K562 (cell line): ENCODE measurements around the gene VENTX. TPM values are rescaled to one million over a fixed set of nuclear protein-coding genes. Genes with fewer than 3 reads are reported as not detected.

ENCODE experiments used
- ATAC-seq: fragments of 200-7000 bp; cut with Tn5 transposase; 3 replicates; pipeline ENCODE4 v1.9.1; 2020; ENCODE audit warnings: moderate library complexity
- BruUV-seq: library from RNA; stranded (reverse); fragments of 400-500 nt; replicated peaks from 2 replicates; lab custom pipeline; 2021; lab: Mats Ljungman, UMichigan
- CTCF ChIA-PET: fragments of 300-600 bp; formaldehyde crosslinking; extraction: SDS; loops from one replicate; lab custom pipeline; 2021; ENCODE audit warnings: low intra/inter-chr PET ratio; lab: Yijun Ruan, JAX
- POLR2A ChIA-PET: fragments of 300-600, 350-650 bp; sonication (Branson Sonifier 250); formaldehyde crosslinking; extraction: SDS; loops from one replicate; lab custom pipeline; 2021; ENCODE audit warnings: antibody characterized with exemption, inconsistent platforms; lab: Yijun Ruan, JAX
- DNase-seq, 4 experiments: peaks; one replicate each; pipeline versions ENCODE4 v3.0.0 to v3.0.0-alpha.2; 2011 to 2018; ENCODE audit warnings: low spot score in 3 of 4, mixed read lengths in 3 of 4; ENCODE audit errors: extremely low read depth in 1 of 4
- FAIRE-seq: peaks from 2 replicates; lab custom pipeline; 2011; peaks lifted over from hg19 to GRCh38; lab: Jason Lieb, UNC
- H2AFZ ChIP-seq: 2 replicates; pipeline ENCODE4 v1.6.0; 2011; ENCODE audit warnings: low read depth, low read length, control low read depth, inconsistent platforms
- H3K27ac ChIP-seq: fragments of 200-600 bp; 3 replicates; pipeline ENCODE4 v1.8.0; 2011; ENCODE audit warnings: low read depth, mild to moderate bottlenecking, control low read depth, inconsistent platforms, low read length, moderate library complexity, mixed read lengths; ENCODE audit errors: extremely low read depth
- H3K27me3 ChIP-seq, 2 experiments: fragments of 300-600 bp in 1 of 2; 2 replicates in 1 of 2; 3 replicates in 1 of 2; pipeline versions ENCODE4 v1.6.0 to v1.8.0; 2011; ENCODE audit warnings: inconsistent platforms in 2 of 2, low read length in 2 of 2, mild to moderate bottlenecking in 1 of 2, mixed read lengths in 1 of 2, moderate library complexity in 1 of 2; ENCODE audit not compliant: control insufficient read depth in 2 of 2, insufficient read depth in 2 of 2
- H3K36me3 ChIP-seq: fragments of 300-600 bp; 3 replicates; pipeline ENCODE4 v1.8.0; 2011; ENCODE audit warnings: mild to moderate bottlenecking, low read length, inconsistent platforms; ENCODE audit not compliant: control insufficient read depth, insufficient read depth
- H3K4me1 ChIP-seq, 2 experiments: fragments of 200-600 bp in 1 of 2; replicated peaks in 1 of 2; 2 replicates in 1 of 2; 3 replicates in 1 of 2; pipeline versions ENCODE4 v1.5.1 to v1.8.0; 2011; ENCODE audit warnings: inconsistent platforms in 2 of 2, low read length in 2 of 2, mild to moderate bottlenecking in 1 of 2, mixed read lengths in 1 of 2, moderate library complexity in 1 of 2; ENCODE audit not compliant: control insufficient read depth in 2 of 2, insufficient read depth in 2 of 2
- H3K4me2 ChIP-seq: 2 replicates; pipeline ENCODE4 v1.6.1; 2011; ENCODE audit warnings: low read length, control low read depth, inconsistent platforms, mixed read lengths; ENCODE audit not compliant: insufficient read depth
- H3K4me3 ChIP-seq: fragments of 200-600 bp; sonication (generic), shearing (Covaris generic); 2 replicates; pipeline ENCODE4 v1.5.1; 2016; ENCODE audit warnings: control low read depth, inconsistent platforms
- H3K79me2 ChIP-seq: fragments of 200-600 bp; 3 replicates; pipeline ENCODE4 v1.8.0; 2011; ENCODE audit warnings: low read length, inconsistent platforms; ENCODE audit not compliant: control insufficient read depth, insufficient read depth
- H3K9ac ChIP-seq, 2 experiments: 2 replicates each; pipeline versions ENCODE4 v1.6.0 to v1.6.1; 2011; ENCODE audit warnings: low read depth in 2 of 2, low read length in 2 of 2, control low read depth in 1 of 2, inconsistent platforms in 1 of 2, mild to moderate bottlenecking in 1 of 2, mixed read lengths in 1 of 2; ENCODE audit not compliant: insufficient read depth in 1 of 2
- H3K9me1 ChIP-seq: one replicate; pipeline ENCODE4 v1.6.0; 2011; ENCODE audit warnings: inconsistent platforms, mild to moderate bottlenecking, low read length, moderate library complexity; ENCODE audit not compliant: control insufficient read depth, insufficient read depth
- H3K9me3 ChIP-seq: replicated peaks from 2 replicates; pipeline ENCODE4 v1.5.1; 2011; ENCODE audit warnings: low read depth, low read length, inconsistent platforms; ENCODE audit not compliant: control insufficient read depth, insufficient read depth
- H4K20me1 ChIP-seq: replicated peaks from 2 replicates; pipeline ENCODE4 v1.6.1; 2011; ENCODE audit warnings: low read length, inconsistent platforms, mixed read lengths; ENCODE audit not compliant: control insufficient read depth, insufficient read depth
- CREB3L1 ChIP-seq: fragments of 450-650 bp; IDR thresholded peaks from 2 replicates; pipeline ENCODE4 v1.6.1; 2014; ENCODE audit warnings: low read depth, mild to moderate bottlenecking, moderate library complexity, borderline replicate concordance
- CXXC5 ChIP-seq: fragments of 250-450 bp; sonication (Bioruptor Pico); IDR thresholded peaks from 2 replicates; pipeline ENCODE4 v1.8.0; 2022; ENCODE audit warnings: inconsistent platforms, mild to moderate bottlenecking, moderate library complexity
- DPF2 ChIP-seq: fragments of 450-650 bp; IDR thresholded peaks from 2 replicates; pipeline ENCODE4 v1.6.1; 2016
- HDAC2 ChIP-seq: fragments of 450-650 bp; IDR thresholded peaks from 2 replicates; pipeline ENCODE4 v1.6.1; 2016; ENCODE audit warnings: mild to moderate bottlenecking
- HMG20B ChIP-seq: fragments of 250-450 bp; sonication (Bioruptor Pico); IDR thresholded peaks from 2 replicates; pipeline ENCODE4 v1.5.0; 2021; ENCODE audit warnings: mild to moderate bottlenecking
- MCM3 ChIP-seq: fragments of 450-650 bp; IDR thresholded peaks from 2 replicates; pipeline ENCODE4 v1.6.1; 2016
- MTA2 ChIP-seq: fragments of 450-650 bp; IDR thresholded peaks from 2 replicates; pipeline ENCODE4 v1.6.1; 2016; ENCODE audit warnings: low read depth
- NR1H2 ChIP-seq: sonication (generic); formaldehyde crosslinking; IDR thresholded peaks from 2 replicates; pipeline ENCODE4 v1.4.0; 2020; ENCODE audit warnings: mild to moderate bottlenecking, missing genetic modification reagents
- PHB2 ChIP-seq: fragments of 450-650 bp; IDR thresholded peaks from 2 replicates; pipeline ENCODE4 v1.6.1; 2017; ENCODE audit warnings: low read depth
- ZNF274 ChIP-seq: IDR thresholded peaks from 2 replicates; pipeline ENCODE4 v1.6.1; 2011; ENCODE audit warnings: low read depth, mild to moderate bottlenecking, low read length, moderate library complexity, borderline replicate concordance
- ZNF316 ChIP-seq: fragments of 450-650 bp; IDR thresholded peaks from 2 replicates; pipeline ENCODE4 v1.6.1; 2016
- ZNF507 ChIP-seq: conservative IDR thresholded peaks from 2 replicates; pipeline ENCODE4 v1.6.1; 2017; ENCODE audit warnings: missing genetic modification characterization, missing compliant biosample characterization
- WGBS: fragments of 100-300 bp; shearing (Covaris generic); methylation state at CpG from one replicate; pipeline ENCODE4 v1.1.6; 2016; ENCODE audit warnings: low coverage, mixed read lengths; ENCODE audit not compliant: insufficient coverage; ENCODE audit errors: missing lambda C conversion rate; 5-methylcytosine and 5-hydroxymethylcytosine counted together
- in situ Hi-C: fragments of 300-500 bp; cut with MboI; formaldehyde crosslinking; loops from 4 replicates; pipeline ENCODE4 v1.15.0; 2018; ENCODE audit warnings: inconsistent platforms, mixed read lengths
- intact Hi-C: fragments of 100-400 bp; cut with micrococcal nuclease; formaldehyde crosslinking; loops from 2 replicates; pipeline ENCODE4 v1.14.2; 2022
- polyA plus RNA-seq, 8 experiments: library from polyadenylated mRNA; depleted of rRNA in 4 of 8; stranded (reverse) in 5 of 8; unstranded in 3 of 8; fragments of >200 nt; fragmentation: Nextera tagmentation in 2 of 8; fragmentation: Illumina TruSeq in 1 of 8; extraction: Ambion mirVana in 2 of 8; extraction: Trizol in 1 of 8; gene quantifications; 2 replicates each; pipeline versions ENCODE4 v1.2.1 to v1.2.3, GENCODE V29; 2011 to 2014; ENCODE audit warnings: inconsistent platforms in 1 of 8, missing spikeins in 1 of 8
- total RNA-seq, 7 experiments: library from RNA; depleted of rRNA in 6 of 7; stranded (reverse); fragments of >200 nt in 6 of 7; fragmentation: Illumina TruSeq in 2 of 7; extraction: Trizol in 2 of 7; gene quantifications; 2 replicates each; pipeline versions ENCODE4 v1.2.1 to v1.2.3, GENCODE V29; 2011 to 2021; ENCODE audit warnings: low replicate concordance in 1 of 7
- TF ChIP-seq, protein P1 (sequence below): fragments of 450-650 bp; IDR thresholded peaks from 2 replicates; pipeline ENCODE4 v1.7.1; 2018; ENCODE audit warnings: mild to moderate bottlenecking, low read depth; ENCODE audit not compliant: partially characterized antibody
- TF ChIP-seq, protein P2 (sequence below): sonication (generic); formaldehyde crosslinking; IDR thresholded peaks from 2 replicates; pipeline ENCODE4 v1.8.0; 2022; ENCODE audit warnings: mild to moderate bottlenecking, missing genetic modification reagents

Gene VENTX
- total and polyA plus RNA-seq, 9 of the 15 experiments (the other 6 are each of a cell fraction or from before 2014, with no cell fraction given), result 0.07 to 0.70 (median 0.20) TPM; not detected in 1

GRCh38 chr10:133241501-133242205, 4.0 kb downstream of the VENTX start:
- Histone ChIP-seq H3K36me3 (no peaks in the 10 kb centered on the region), H3K9me3 (no peaks in the 10 kb centered on the region), H3K4me3 (no peak overlapping the region), H3K4me2 (no peak overlapping the region), H3K4me1 (peaks cover 19 to 78% of the 10 kb centered on the region in 2 experiments), H3K79me2 (no peaks in the 10 kb centered on the region), H3K9me1 (no peaks in the 10 kb centered on the region), H2AFZ (no peak overlapping the region), H3K27ac (no peak overlapping the region), H3K27me3 (no peaks in the 10 kb centered on the region), H4K20me1 (no peaks in the 10 kb centered on the region), H3K9ac (peak overlapping the region in 1 of 2 experiments; percentile 58; a peak in 1 of 4 replicates)
- in situ Hi-C loops, result no loop called here
- CTCF ChIA-PET, result no interaction called here
- DNase-seq (no peak), ATAC-seq (no peak), FAIRE-seq (no peak)
- no TSS peak for BruUV-seq
- TF ChIP-seq HMG20B, result no peak
- TF ChIP-seq NR1H2 (CRISPR knock-in tag), result no peak
- TF ChIP-seq ZNF316, result no peak
- no peak for TF ChIP-seq ZNF507
- no peak for TF ChIP-seq HDAC2
- no peak for TF ChIP-seq ZNF274
- TF ChIP-seq CXXC5 (CRISPR knock-in tag), result no peak
- TF ChIP-seq MTA2, result no peak
- no peak for TF ChIP-seq CREB3L1
- no peak for TF ChIP-seq PHB2
- TF ChIP-seq, protein P1, sequence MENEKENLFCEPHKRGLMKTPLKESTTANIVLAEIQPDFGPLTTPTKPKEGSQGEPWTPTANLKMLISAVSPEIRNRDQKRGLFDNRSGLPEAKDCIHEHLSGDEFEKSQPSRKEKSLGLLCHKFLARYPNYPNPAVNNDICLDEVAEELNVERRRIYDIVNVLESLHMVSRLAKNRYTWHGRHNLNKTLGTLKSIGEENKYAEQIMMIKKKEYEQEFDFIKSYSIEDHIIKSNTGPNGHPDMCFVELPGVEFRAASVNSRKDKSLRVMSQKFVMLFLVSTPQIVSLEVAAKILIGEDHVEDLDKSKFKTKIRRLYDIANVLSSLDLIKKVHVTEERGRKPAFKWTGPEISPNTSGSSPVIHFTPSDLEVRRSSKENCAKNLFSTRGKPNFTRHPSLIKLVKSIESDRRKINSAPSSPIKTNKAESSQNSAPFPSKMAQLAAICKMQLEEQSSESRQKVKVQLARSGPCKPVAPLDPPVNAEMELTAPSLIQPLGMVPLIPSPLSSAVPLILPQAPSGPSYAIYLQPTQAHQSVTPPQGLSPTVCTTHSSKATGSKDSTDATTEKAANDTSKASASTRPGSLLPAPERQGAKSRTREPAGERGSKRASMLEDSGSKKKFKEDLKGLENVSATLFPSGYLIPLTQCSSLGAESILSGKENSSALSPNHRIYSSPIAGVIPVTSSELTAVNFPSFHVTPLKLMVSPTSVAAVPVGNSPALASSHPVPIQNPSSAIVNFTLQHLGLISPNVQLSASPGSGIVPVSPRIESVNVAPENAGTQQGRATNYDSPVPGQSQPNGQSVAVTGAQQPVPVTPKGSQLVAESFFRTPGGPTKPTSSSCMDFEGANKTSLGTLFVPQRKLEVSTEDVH, result no peak
- TF ChIP-seq, protein P2, sequence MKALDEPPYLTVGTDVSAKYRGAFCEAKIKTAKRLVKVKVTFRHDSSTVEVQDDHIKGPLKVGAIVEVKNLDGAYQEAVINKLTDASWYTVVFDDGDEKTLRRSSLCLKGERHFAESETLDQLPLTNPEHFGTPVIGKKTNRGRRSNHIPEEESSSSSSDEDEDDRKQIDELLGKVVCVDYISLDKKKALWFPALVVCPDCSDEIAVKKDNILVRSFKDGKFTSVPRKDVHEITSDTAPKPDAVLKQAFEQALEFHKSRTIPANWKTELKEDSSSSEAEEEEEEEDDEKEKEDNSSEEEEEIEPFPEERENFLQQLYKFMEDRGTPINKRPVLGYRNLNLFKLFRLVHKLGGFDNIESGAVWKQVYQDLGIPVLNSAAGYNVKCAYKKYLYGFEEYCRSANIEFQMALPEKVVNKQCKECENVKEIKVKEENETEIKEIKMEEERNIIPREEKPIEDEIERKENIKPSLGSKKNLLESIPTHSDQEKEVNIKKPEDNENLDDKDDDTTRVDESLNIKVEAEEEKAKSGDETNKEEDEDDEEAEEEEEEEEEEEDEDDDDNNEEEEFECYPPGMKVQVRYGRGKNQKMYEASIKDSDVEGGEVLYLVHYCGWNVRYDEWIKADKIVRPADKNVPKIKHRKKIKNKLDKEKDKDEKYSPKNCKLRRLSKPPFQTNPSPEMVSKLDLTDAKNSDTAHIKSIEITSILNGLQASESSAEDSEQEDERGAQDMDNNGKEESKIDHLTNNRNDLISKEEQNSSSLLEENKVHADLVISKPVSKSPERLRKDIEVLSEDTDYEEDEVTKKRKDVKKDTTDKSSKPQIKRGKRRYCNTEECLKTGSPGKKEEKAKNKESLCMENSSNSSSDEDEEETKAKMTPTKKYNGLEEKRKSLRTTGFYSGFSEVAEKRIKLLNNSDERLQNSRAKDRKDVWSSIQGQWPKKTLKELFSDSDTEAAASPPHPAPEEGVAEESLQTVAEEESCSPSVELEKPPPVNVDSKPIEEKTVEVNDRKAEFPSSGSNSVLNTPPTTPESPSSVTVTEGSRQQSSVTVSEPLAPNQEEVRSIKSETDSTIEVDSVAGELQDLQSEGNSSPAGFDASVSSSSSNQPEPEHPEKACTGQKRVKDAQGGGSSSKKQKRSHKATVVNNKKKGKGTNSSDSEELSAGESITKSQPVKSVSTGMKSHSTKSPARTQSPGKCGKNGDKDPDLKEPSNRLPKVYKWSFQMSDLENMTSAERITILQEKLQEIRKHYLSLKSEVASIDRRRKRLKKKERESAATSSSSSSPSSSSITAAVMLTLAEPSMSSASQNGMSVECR (CRISPR knock-in tag), result no peak
- TF ChIP-seq DPF2, result no peak
- no peak for TF ChIP-seq MCM3
- intact Hi-C loops, result no loop called here
- WGBS, result 58% methylated on average over 11 of the region's 25 CpGs
- POLR2A ChIA-PET, result interaction anchor here (0.5 to 0.6 kb wide), 2 partner anchors 29 to 79 kb away, joined by 3 read pairs; no protein-coding TSS in a partner anchor
